Measurements from ENCODE around the gene TNFSF13B. TPM values are rescaled to one million over a fixed set of nuclear protein-coding genes. Genes with fewer than 3 reads are reported as not detected.
"Not testable (repeated sequence)": the region's sequence is repeated elsewhere in the genome, so short reads cannot be mapped to it uniquely, and the experiment has no call there.

The TNFSF13B gene
- total RNA-seq, 1 donor from 2014 or later: 1.7 TPM

DNA sequence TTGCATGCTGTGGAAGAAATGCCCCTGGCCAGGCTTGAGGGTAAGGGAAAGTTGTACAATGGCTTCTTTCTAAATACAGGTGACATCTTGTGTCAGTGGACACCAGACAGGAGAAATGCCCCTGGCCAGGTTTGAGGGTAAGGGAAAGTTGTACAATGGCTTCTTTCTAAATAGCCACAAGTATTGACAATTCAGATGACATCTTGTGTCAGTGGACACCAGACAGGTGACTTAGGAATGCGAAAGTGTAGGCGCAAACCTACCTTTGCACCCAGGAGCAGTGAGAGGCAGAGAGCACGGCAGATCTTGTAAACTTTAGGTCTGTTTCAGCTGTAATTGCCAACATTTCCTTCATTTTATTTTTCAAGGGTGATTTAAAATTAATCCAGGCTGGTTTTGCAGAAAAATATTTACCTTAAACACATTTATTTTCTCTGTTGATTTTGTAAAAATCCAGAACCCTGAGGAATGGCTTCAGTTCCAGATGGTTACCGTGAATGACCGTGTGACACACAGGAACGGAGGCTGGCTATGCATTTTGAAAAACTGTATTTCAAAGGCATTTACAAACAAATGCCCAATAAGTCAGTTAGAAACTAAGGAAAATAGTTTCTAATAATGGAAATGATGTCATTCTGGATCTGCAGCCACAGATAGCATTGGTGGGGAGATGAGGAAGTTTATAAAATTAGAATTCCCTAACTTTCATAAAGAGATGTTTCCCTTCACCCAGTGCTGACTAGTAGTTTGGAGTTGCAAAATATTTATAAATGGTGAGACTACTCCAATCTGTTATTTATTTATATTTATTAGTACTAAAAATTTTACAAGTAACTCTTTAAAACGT, 34.9 kb downstream of the TNFSF13B start:
- peaks cover 9% of the 10 kb centered on the region for H3K4me1 ChIP-seq
- H3K27ac ChIP-seq (replicated peaks): no peak overlapping the region
- peaks cover 3% of the 10 kb centered on the region for H3K36me3 ChIP-seq
- TF ChIP-seq, protein P1, sequence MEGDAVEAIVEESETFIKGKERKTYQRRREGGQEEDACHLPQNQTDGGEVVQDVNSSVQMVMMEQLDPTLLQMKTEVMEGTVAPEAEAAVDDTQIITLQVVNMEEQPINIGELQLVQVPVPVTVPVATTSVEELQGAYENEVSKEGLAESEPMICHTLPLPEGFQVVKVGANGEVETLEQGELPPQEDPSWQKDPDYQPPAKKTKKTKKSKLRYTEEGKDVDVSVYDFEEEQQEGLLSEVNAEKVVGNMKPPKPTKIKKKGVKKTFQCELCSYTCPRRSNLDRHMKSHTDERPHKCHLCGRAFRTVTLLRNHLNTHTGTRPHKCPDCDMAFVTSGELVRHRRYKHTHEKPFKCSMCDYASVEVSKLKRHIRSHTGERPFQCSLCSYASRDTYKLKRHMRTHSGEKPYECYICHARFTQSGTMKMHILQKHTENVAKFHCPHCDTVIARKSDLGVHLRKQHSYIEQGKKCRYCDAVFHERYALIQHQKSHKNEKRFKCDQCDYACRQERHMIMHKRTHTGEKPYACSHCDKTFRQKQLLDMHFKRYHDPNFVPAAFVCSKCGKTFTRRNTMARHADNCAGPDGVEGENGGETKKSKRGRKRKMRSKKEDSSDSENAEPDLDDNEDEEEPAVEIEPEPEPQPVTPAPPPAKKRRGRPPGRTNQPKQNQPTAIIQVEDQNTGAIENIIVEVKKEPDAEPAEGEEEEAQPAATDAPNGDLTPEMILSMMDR (IDR thresholded peaks at IDR 0.05; ENCODE audit: borderline replicate concordance): no peak
- intact Hi-C loops (cut with micrococcal nuclease): no loop called here
- DNase-seq: no peak
- H3K4me3 ChIP-seq: no peak overlapping the region
- no peaks in the 10 kb centered on the region for H3K9me3 ChIP-seq (replicated peaks)
- H3K27me3 ChIP-seq (ENCODE audit: low read depth): no peaks in the 10 kb centered on the region

- H3K4me3 ChIP-seq: no peak overlapping the region
- H3K4me1 ChIP-seq: peaks cover 9% of the 10 kb centered on the region
- TF ChIP-seq, protein P1 (IDR thresholded peaks at IDR 0.05; ENCODE audit: borderline replicate concordance): no peak
- no peak for DNase-seq
- intact Hi-C loops (cut with micrococcal nuclease): no loop called here
- no peaks in the 10 kb centered on the region for H3K27me3 ChIP-seq (ENCODE audit: low read depth)
- H3K36me3 ChIP-seq: peaks cover 3% of the 10 kb centered on the region
- no peaks in the 10 kb centered on the region for H3K9me3 ChIP-seq (replicated peaks)
- no peak overlapping the region for H3K27ac ChIP-seq (replicated peaks)
These were observed 36.1 kb downstream of the TNFSF13B start for GRCh38 chr13:108305655-108306054.

DNA sequence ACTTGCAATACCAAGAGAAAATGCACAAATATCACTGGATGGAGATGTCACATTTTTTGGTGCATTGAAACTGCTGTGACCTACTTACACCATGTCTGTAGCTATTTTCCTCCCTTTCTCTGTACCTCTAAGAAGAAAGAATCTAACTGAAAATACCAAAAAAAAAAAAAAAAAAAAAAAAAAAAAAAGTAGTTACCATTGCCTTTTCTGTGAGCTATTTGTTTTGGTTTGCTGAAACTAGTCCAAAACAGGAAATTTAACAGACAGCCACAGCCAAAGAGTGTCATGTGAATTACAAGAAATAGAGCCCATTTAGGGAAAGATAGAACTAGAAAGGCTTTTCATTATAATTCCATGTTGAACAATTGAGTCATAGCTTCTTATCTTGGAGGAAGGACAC, 37.3 kb downstream of the TNFSF13B start:
- TF ChIP-seq, protein P1 (IDR thresholded peaks at IDR 0.05; ENCODE audit: borderline replicate concordance): no peak
- H3K9me3 ChIP-seq (replicated peaks): no peaks in the 10 kb centered on the region
- H3K27ac ChIP-seq (replicated peaks): no peak overlapping the region
- H3K36me3 ChIP-seq: peaks cover 3% of the 10 kb centered on the region
- intact Hi-C loops (cut with micrococcal nuclease): no loop called here
- peaks cover 9% of the 10 kb centered on the region for H3K4me1 ChIP-seq
- no peaks in the 10 kb centered on the region for H3K27me3 ChIP-seq (ENCODE audit: low read depth)
- no peak for DNase-seq
- no peak overlapping the region for H3K4me3 ChIP-seq

DNA sequence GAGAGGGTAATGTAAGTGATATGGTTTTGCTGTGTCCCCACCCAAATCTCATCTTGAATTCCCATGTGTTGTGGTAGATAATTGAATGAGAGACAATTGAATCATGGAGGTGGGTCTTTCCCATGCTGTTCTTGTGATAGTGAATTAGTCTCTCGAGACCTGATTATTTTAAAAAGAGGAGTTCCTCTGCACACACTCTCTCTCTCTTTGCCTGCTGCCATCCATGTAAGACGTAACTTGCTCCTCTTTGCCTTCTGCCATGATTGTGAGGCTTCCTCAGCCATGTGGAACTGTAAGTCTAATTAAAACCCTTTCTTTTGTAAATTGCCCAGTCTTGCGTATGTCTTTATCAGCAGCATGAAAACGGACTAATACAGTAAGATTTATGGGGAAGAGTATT, 42.1 kb downstream of the TNFSF13B start:
- H3K4me3 ChIP-seq; DNase-seq; H3K27me3 ChIP-seq (ENCODE audit: low read depth); intact Hi-C loops (cut with micrococcal nuclease); H3K36me3 ChIP-seq; H3K9me3 ChIP-seq (replicated peaks); H3K27ac ChIP-seq (replicated peaks); H3K4me1 ChIP-seq: not testable (repeated sequence)

GRCh38 chr13:108313382-108313781, 43.9 kb downstream of the TNFSF13B start:
- TF ChIP-seq, protein P1 (IDR thresholded peaks at IDR 0.05; ENCODE audit: borderline replicate concordance): no peak
- intact Hi-C loops (cut with micrococcal nuclease): no loop called here
- H3K27ac ChIP-seq (replicated peaks): no peak overlapping the region
- no peaks in the 10 kb centered on the region for H3K27me3 ChIP-seq (ENCODE audit: low read depth)
- no peak for DNase-seq
- H3K4me3 ChIP-seq: no peak overlapping the region
- peaks cover 3% of the 10 kb centered on the region for H3K36me3 ChIP-seq
- no peaks in the 10 kb centered on the region for H3K9me3 ChIP-seq (replicated peaks)
- H3K4me1 ChIP-seq: peaks cover 7% of the 10 kb centered on the region

GRCh38 chr13:108315273-108315672, 45.8 kb downstream of the TNFSF13B start:
- no peak overlapping the region for H3K4me3 ChIP-seq
- H3K9me3 ChIP-seq (replicated peaks): no peaks in the 10 kb centered on the region
- H3K4me1 ChIP-seq: peaks cover 7% of the 10 kb centered on the region
- no peak for DNase-seq
- TF ChIP-seq, protein P1 (IDR thresholded peaks at IDR 0.05; ENCODE audit: borderline replicate concordance): no peak
- H3K36me3 ChIP-seq: no peaks in the 10 kb centered on the region
- H3K27ac ChIP-seq (replicated peaks): no peak overlapping the region
- intact Hi-C loops (cut with micrococcal nuclease): no loop called here
- H3K27me3 ChIP-seq (ENCODE audit: low read depth): no peaks in the 10 kb centered on the region
